Osteocyte (in vitro differentiated cells): ENCODE measurements around the gene MIEF1. TPM values are rescaled to one million over a fixed set of nuclear protein-coding genes. Genes with fewer than 3 reads are reported as not detected.
A peak's percentile ranks its signal among the peaks of the same experiment; 100 is the strongest.

Source experiments
- DNase-seq: peaks from one replicate; pipeline ENCODE4 v3.0.0; 2021; ENCODE audit warnings: mixed read lengths; ENCODE audit not compliant: unreplicated experiment; ENCODE audit errors: extremely low spot score
- H3K27ac Mint-ChIP-seq: one replicate; pipeline ENCODE4 v1.8.0; 2021; ENCODE audit warnings: mild to moderate bottlenecking, mixed read lengths; ENCODE audit not compliant: unreplicated experiment
- H3K27me3 Mint-ChIP-seq: one replicate; pipeline ENCODE4 v1.8.0; 2021; ENCODE audit warnings: mixed read lengths; ENCODE audit not compliant: unreplicated experiment
- H3K36me3 Mint-ChIP-seq: one replicate; pipeline ENCODE4 v1.8.0; 2021; ENCODE audit warnings: mixed read lengths; ENCODE audit not compliant: unreplicated experiment
- H3K4me1 Mint-ChIP-seq: one replicate; pipeline ENCODE4 v1.8.0; 2021; ENCODE audit warnings: mixed read lengths; ENCODE audit not compliant: unreplicated experiment
- H3K4me3 Mint-ChIP-seq: one replicate; pipeline ENCODE4 v1.8.0; 2021; ENCODE audit warnings: mild to moderate bottlenecking, moderate library complexity, mixed read lengths; ENCODE audit not compliant: unreplicated experiment
- H3K9me3 Mint-ChIP-seq: one replicate; pipeline ENCODE4 v1.8.0; 2021; ENCODE audit warnings: mixed read lengths; ENCODE audit not compliant: unreplicated experiment
- total RNA-seq: library from RNA; stranded (reverse); gene quantifications from 2 replicates; pipeline ENCODE4 v1.2.1, GENCODE V29; 2021
- TF ChIP-seq, protein P1 (sequence below): fragments of 200-600 bp; sonication (generic); IDR thresholded peaks from 2 replicates; pipeline ENCODE4 v1.5.0; 2021; ENCODE audit warnings: antibody characterized with exemption, mild to moderate bottlenecking, moderate library complexity

The MIEF1 gene
- total RNA-seq, 1 donor from 2014 or later: 25.8 TPM

DNA sequence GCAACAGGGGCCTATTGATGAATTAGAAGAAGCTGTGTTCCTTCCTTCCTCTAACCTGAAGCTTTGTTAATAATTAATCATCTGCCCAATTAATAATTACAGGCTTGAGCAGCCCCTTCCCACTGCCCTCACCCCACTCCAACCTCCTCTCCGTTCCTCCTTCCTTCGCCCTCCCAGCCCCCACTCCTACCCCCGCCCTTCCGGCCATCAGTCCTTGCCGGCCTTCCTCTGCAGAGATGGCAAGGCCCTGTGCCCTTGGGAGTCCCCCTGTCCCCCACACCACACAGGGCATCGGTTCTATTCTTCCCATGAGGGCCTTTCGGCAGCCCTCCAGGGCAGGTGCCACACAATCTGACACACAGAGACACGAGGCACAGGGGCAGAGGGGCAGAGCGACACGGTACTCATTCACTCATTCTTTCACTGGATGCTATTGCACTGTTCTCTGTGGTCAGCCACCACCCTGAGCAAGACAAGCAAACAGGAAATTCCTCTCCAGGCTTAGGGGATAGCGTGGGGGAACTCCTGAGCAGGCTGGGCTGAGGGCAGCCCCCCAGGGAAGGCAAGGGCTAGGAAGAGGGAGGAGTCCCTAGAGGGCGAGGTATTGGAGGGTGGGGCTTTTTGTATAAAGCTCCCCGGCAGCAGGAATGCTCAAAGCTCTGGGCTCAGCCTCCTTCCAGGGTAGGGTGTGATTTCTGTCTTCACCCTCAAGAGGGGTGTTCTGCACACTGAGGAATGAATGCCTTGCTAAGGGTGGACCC is 30.5 kb upstream of the MIEF1 start:
- Mint-ChIP-seq H3K27me3 (no peaks in the 10 kb centered on the region), H3K9me3 (no peaks in the 10 kb centered on the region), H3K4me1 (peaks cover 75% of the 10 kb centered on the region), H3K27ac (peak overlapping the region; percentile 85), H3K36me3 (no peaks in the 10 kb centered on the region), H3K4me3 (peak overlapping the region; percentile 30)
- TF ChIP-seq, protein P1, sequence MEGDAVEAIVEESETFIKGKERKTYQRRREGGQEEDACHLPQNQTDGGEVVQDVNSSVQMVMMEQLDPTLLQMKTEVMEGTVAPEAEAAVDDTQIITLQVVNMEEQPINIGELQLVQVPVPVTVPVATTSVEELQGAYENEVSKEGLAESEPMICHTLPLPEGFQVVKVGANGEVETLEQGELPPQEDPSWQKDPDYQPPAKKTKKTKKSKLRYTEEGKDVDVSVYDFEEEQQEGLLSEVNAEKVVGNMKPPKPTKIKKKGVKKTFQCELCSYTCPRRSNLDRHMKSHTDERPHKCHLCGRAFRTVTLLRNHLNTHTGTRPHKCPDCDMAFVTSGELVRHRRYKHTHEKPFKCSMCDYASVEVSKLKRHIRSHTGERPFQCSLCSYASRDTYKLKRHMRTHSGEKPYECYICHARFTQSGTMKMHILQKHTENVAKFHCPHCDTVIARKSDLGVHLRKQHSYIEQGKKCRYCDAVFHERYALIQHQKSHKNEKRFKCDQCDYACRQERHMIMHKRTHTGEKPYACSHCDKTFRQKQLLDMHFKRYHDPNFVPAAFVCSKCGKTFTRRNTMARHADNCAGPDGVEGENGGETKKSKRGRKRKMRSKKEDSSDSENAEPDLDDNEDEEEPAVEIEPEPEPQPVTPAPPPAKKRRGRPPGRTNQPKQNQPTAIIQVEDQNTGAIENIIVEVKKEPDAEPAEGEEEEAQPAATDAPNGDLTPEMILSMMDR: peak; percentile 7
- no peak for DNase-seq

DNA sequence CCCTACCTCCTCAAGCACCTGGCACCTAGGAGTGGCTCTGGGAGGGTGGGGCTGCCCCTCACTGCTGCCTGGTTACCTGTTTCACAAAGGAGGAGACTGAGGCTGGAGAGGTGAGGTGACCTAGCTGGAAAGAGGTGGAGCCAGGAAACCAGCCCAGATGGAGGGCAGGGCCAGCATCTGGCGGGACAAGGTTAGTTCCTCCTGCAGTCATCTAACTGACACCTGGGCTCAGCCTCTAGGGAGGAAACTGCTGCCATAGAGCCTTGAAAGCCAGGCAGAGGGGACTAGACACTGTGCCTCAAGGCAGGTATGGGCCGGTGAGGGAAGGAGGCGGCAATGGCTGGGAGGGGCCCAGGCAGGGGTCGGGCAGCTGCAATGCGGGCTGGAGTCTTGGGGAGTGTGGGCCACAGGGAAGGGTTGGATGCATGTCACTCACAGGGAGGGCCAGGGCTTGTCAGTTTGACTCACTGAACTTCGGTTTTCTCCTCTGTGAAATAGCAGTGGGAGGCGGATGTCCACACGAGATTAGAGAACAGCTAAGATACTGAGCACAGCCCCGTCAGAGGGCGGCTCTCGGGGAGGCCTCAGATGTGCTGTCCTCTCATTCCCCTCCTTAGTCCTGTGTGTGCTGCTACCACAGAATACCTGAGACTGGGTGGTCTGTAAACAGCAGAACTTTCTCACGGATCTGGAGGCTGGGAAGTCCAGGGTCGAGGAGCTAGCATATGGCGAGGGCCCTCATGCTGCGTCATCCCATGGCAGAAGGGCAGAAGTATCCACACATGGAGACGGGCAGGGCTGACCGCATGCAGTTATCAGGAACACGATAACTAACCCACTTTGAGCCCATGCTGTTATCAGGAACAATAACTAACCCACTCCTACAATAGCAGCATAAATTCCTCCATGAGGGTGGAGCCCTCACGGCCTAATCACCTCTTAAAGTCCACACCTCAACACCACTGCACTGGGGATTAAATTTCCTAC is 29.2 kb upstream of the MIEF1 start:
- TF ChIP-seq, protein P1: no peak
- DNase-seq: no peak
- Mint-ChIP-seq H3K4me3 (no peak overlapping the region), H3K27me3 (no peaks in the 10 kb centered on the region), H3K4me1 (peaks cover 65% of the 10 kb centered on the region), H3K36me3 (no peaks in the 10 kb centered on the region), H3K27ac (peak overlapping the region; percentile 85), H3K9me3 (no peaks in the 10 kb centered on the region)

DNA sequence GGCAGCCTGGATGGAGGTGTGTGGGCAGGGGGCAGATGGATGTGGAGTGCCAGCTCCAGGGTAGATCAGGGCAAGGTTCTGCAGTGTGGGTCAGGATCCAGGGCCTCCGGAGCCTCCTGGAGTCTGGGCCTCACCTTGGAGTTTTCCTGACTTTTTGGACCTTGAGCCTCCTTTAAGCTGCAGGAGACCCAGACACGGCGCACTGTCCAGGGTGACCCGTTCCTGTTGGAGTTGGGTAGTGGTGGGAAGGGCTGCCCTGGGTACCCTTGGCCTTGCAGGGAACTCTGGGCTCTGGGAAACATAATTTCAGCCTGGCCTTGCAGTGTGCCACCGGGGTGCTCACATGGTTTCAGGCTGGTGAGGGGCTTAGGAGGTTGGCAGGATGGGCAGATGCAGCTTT is 28.2 kb upstream of the MIEF1 start:
- Mint-ChIP-seq H3K4me1 (peaks cover 64% of the 10 kb centered on the region), H3K27ac (no peak overlapping the region)

DNA sequence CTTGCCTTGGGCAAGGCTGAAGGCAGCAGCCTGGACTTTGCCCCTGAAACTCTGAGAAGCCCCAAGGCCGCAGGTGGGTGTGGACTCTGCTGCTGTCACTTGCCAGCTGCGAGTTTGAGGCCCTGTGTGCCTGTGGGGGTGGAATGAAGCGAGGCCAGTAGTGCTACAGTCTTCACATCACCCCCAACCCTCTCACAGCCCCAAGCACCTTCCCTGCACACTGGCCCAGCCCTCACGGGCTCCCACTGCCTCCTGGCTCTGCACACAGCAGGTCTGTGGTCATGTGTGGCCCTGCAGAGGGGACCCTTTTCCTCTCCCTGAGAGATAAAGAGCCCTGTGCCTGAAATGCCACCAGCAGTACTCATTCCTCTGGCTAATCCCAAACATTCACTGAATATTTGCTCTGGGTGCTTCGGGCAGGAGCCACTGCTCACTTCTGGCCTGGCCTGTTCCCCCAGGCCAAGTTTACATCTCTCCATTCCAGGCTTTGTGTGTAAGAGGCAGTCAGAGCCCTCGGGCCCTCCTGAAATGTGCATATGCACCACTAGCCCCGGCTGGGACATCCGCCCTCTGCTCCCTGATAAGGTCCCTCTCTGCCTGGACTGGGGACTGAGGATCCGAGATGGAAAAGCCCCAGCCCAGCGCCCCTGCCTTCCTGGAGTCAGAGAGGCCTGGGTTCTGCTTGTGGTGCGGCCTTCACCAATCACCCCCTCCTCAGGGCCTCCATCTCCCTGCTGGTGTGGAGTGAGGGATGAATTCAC is 27.6 kb upstream of the MIEF1 start:
- H3K4me1 Mint-ChIP-seq: peaks cover 64% of the 10 kb centered on the region
- no peaks in the 10 kb centered on the region for H3K9me3 Mint-ChIP-seq
- TF ChIP-seq, protein P1: no peak
- no peak overlapping the region for H3K4me3 Mint-ChIP-seq
- H3K27me3 Mint-ChIP-seq: no peaks in the 10 kb centered on the region
- DNase-seq: no peak
- H3K27ac Mint-ChIP-seq: no peak overlapping the region
- H3K36me3 Mint-ChIP-seq: no peaks in the 10 kb centered on the region

More for the DNA sequence above, 28.2 kb upstream of the MIEF1 start:
- no peaks in the 10 kb centered on the region for H3K27me3 Mint-ChIP-seq
- peak overlapping the region; percentile 10 for H3K4me3 Mint-ChIP-seq
- DNase-seq: no peak
- no peaks in the 10 kb centered on the region for H3K36me3 Mint-ChIP-seq
- H3K9me3 Mint-ChIP-seq: no peaks in the 10 kb centered on the region
- TF ChIP-seq, protein P1: no peak
